ENCODE measurements around the gene ADIPOR2. TPM values are rescaled to one million over a fixed set of nuclear protein-coding genes. Genes with fewer than 3 reads are reported as not detected.

ADIPOR2 gene
- total and polyA plus RNA-seq, 8 donors = 2.9 to 185 (median 26.9) TPM

- DNase-seq = no peak
- Histone ChIP-seq H3K4me3 (no peak overlapping the region), H3K4me1 (no peaks in the 10 kb centered on the region), H3K27me3 (peaks cover 0 to 50% (median 16%) of the 10 kb centered on the region in 3 donors), H3K36me3 (no peaks in the 10 kb centered on the region), H3K9me3 (no peaks in the 10 kb centered on the region), H3K27ac (no peak overlapping the region)
- 71 to 84% (median 78%) methylated on average over 9 to 12 of the region's 12 CpGs for WGBS, 5 donors
- intact Hi-C loops (cut with DNase I; ENCODE audit: low total_unique reads) = no loop called here
- TF ChIP-seq CTCF (IDR thresholded peaks at IDR 0.05) = no peak
- TF ChIP-seq POLR2AphosphoS5 (IDR thresholded peaks at IDR 0.05) = no peak
- no peak for TF ChIP-seq POLR2A (IDR thresholded peaks at IDR 0.05)
- no peak for TF ChIP-seq EP300 (IDR thresholded peaks at IDR 0.05)
Observed at GRCh38 chr12:1837541-1838204, 146.8 kb downstream of the ADIPOR2 start.

Small RNA genes within 50 kb of the gene (small RNA-seq; reads per million reads assigned to genes)
- gene MIR3649 = 0 reads per million in 4 donors

Other genes starting within 250 kb of the ADIPOR2 start
- gene FBXL14, start 96.5 kb upstream of the ADIPOR2 start, total RNA-seq = 10 to 100 TPM in 3 of 5 donors, 1 to 10 TPM in 1, not detected in 1; 5.4 to 36.2 (median 22.9) TPM
- 1 to 10 TPM; 2.6 to 7.9 (median 7.2) TPM for gene FBXL14, start 96.5 kb upstream of the ADIPOR2 start, polyA plus RNA-seq
- gene WNT5B, start 61.8 kb upstream of the ADIPOR2 start, total RNA-seq = 10 to 100 TPM in 2 of 5 donors, 1 to 10 TPM in 2, under 1 TPM in 1; 0.45 to 22.3 (median 7.8) TPM
- 10 to 100 TPM in 1 of 3 donors, 1 to 10 TPM in 2; 4.3 to 13.6 (median 4.4) TPM for gene WNT5B, start 61.8 kb upstream of the ADIPOR2 start, polyA plus RNA-seq
- gene LRTM2, start 129.5 kb downstream of the ADIPOR2 start, total RNA-seq = not detected
- under 1 TPM in 1 of 3 donors, not detected in 2; 0.03 TPM for gene LRTM2, start 129.5 kb downstream of the ADIPOR2 start, polyA plus RNA-seq
- 1 to 10 TPM in 3 of 5 donors, under 1 TPM in 1, not detected in 1; 0.58 to 3.5 (median 1.5) TPM for gene CACNA2D4, start 227.6 kb downstream of the ADIPOR2 start, total RNA-seq
- gene CACNA2D4, start 227.6 kb downstream of the ADIPOR2 start, polyA plus RNA-seq = 1 to 10 TPM; 1.8 to 3.2 (median 1.9) TPM

Data from stomach (tissue), 9 donors.